Activated CD4-positive, alpha-beta T cell treated with anti-CD3 and anti-CD28 coated beads, Interleukin-2, amount 10 ng/mL, durations not matched to agents 7 days and 5 days (primary cell): ENCODE measurements around the gene SOX13. TPM values are rescaled to one million over a fixed set of nuclear protein-coding genes. Genes with fewer than 3 reads are reported as not detected.

ENCODE experiments used
- CTCF ChIA-PET: fragments of 350-600 bp; sonication (Branson Sonifier 250); formaldehyde crosslinking; loops from one replicate; lab custom pipeline; 2021; ENCODE audit warnings: antibody characterized with exemption; lab: Charles Lee
- POLR2A ChIA-PET: fragments of 350-600 bp; sonication (Branson Sonifier 250); formaldehyde crosslinking; loops from one replicate; lab custom pipeline; 2021; ENCODE audit warnings: antibody characterized with exemption; lab: Charles Lee
- DNase-seq: peaks from one replicate; pipeline ENCODE4 v3.0.0-alpha.2; 2020
- H3K27ac Mint-ChIP-seq: one replicate; pipeline ENCODE4 v1.8.0; 2021; ENCODE audit warnings: mild to moderate bottlenecking, moderate library complexity, mixed read lengths
- H3K27me3 Mint-ChIP-seq: one replicate; pipeline ENCODE4 v1.8.0; 2021; ENCODE audit warnings: mixed read lengths
- H3K36me3 Mint-ChIP-seq: one replicate; pipeline ENCODE4 v1.8.0; 2021; ENCODE audit warnings: low read depth, mixed read lengths
- H3K4me1 Mint-ChIP-seq: one replicate; pipeline ENCODE4 v1.8.0; 2021; ENCODE audit warnings: mixed read lengths
- H3K4me3 Mint-ChIP-seq: one replicate; pipeline ENCODE4 v1.8.0; 2021; ENCODE audit warnings: mild to moderate bottlenecking, moderate library complexity, mixed read lengths
- H3K9me3 Mint-ChIP-seq: one replicate; pipeline ENCODE4 v1.8.0; 2021; ENCODE audit warnings: mixed read lengths
- total RNA-seq, 2 experiments: library from RNA; stranded (reverse); gene quantifications; one replicate each; pipeline ENCODE4 v1.2.3, GENCODE V29; 2021

SOX13 gene
- 1 to 10 TPM in 1 of 2 experiments, under 1 TPM in 1; 0.60 to 1.3 TPM for total RNA-seq

DNA sequence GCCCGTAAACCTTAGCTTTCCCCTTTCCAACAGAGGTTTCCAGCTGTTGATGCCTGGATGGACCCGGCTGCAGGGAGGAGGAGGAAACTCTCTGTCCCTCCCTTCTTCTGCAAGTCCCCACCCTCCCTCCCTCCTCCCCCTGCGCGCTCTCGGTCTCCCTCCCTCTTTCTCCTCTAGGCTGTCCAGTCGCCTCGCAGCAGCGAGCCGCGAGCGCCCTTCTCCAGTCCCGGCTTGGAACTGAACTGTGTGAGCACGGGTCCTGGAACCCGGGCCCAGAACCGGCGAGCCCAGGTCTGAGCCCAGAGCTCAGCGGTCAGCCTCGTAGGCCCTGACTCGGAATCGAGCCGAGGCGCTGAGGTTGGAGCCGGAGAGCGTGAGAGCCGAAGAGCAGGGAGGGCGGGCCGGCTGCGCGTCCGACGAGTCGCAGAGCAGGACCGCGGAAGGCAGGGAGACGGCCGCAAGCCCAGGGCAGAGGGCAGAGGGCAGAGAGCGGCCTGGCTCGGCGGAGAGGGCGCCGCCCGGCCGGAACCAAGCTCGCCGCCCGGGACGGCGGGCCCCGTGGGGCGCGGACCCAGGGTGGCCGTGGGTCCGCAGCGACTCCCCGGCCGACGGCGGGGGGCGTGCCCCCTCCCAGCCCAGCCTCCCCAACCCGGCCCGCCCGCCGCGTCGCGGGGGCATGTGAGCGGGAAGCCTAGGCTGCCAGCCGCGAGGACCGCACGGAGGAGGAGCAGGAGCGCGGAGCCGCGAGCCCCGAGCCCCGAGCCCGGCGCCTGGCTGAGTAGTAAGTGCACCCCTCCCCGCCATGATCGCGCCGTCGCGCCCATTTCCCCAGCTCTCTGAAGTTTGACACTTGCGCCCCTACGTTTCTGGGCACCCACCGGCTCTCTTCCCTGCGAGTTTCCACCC lies at the start of gene SOX13:
Gene SOX13 (plus strand): TSS at position 185 of the 906 bp plus-strand sequence. CDS start 39,801 bp downstream, outside the sequence.
- no peaks in the 10 kb centered on the region for H3K9me3 Mint-ChIP-seq
- POLR2A ChIA-PET = no interaction called here
- CTCF ChIA-PET = interaction anchor here (1.9 kb wide), 1 partner anchor 55 kb away, joined by 5 read pairs; no protein-coding TSS in a partner anchor
- H3K4me3 Mint-ChIP-seq = peak within 1 kb of the TSS; percentile 68
- peak; percentile 9 for DNase-seq
- no peaks in the 10 kb centered on the region for H3K36me3 Mint-ChIP-seq
- H3K27me3 Mint-ChIP-seq = peaks cover 76% of the 10 kb centered on the region
- H3K4me1 Mint-ChIP-seq = peaks cover 20% of the 10 kb centered on the region
- H3K27ac Mint-ChIP-seq = no peak within 1 kb of the TSS

DNA sequence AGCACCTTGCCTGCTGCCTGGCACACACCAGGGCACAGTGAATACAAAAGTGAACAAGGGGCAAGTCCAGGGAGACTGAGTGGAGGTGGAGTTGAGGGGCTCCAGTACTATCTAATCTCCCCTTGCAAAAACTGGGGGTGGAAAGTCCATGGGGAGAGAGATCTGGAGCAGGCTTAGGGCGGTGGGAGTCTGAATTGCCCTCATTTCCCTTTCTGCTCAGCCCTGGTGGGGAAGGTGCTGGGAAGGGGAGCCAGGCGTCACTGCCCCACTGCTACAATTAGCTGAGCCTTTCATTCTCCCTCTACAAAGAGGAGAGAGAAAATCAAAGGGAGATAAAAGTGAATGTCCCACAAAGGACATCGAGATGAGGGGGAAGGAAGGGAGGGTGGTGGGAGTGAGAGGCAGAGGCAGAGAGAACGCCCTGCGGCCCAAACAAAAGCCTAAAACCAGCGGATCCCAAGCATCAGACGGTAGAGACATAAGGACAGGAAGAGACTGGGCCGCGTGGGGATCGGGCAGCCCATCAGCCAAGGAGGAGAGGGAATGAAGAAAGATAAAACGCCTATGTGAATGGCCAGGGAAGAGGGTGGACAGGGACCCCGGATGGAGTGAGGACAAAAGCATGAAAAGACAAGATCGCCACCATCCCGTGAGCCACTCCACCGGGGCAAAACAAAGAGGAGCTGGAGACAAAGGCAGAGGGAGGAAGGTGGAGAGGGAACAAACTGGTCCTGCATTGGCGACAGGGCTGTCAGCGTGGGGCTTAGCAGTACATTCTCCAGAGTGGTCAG lies 46.8 kb upstream of the SOX13 start:
- ChIA-PET POLR2A (no interaction called here), CTCF (interaction anchor here (0.6 to 0.7 kb wide), 2 partner anchors 71 to 972 kb away, joined by 3 read pairs; no protein-coding TSS in a partner anchor)
- Mint-ChIP-seq H3K36me3 (no peaks in the 10 kb centered on the region), H3K27ac (no peak overlapping the region), H3K9me3 (no peaks in the 10 kb centered on the region), H3K4me1 (no peaks in the 10 kb centered on the region), H3K4me3 (no peak overlapping the region), H3K27me3 (peaks cover 24% of the 10 kb centered on the region)
- DNase-seq = no peak

DNA sequence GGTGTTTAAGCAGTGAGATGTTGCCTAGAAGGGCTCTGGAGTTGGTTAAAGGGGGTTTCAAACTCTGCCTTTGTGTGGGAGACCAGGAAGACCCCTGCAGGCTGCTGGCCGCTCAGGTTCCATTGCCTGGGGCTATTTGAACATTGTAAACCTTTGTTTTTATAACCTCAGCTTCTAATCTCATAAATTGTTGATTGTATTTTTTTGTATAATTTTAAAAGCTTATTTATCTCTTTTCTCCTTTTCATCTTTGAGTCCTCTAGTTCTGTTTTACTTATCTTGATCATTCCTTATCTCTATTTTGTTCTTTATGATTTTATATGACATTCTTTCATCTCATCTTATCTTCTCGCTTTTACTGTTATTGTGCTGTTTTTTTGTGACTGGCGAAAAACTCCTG lies 45.5 kb upstream of the SOX13 start:
- H3K36me3 Mint-ChIP-seq = no peaks in the 10 kb centered on the region
- H3K27ac Mint-ChIP-seq = no peak overlapping the region
- CTCF ChIA-PET = no interaction called here

DNA sequence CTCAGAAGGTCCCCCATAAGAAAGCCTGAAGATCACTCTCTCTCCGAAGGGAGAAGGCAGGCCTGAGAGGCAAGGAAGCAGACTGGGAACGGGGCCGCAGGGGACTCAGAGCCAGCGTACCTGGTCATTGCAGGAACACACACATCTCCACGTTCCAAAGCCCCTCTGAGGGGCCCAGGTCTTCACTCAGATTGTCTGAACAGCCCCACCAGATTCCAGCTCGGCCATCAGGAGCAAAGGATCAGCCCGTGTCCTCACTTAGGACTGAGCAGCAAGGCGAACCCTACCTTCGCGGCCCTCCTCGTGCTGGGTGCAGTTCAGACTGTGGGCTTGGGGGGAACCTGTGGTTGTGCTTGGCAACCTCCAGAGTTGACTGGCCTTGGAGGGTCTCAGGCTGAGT lies 43.9 kb upstream of the SOX13 start:
- CTCF ChIA-PET = interaction anchor here (1.2 kb wide), 1 partner anchor 17 kb away, joined by 3 read pairs; no protein-coding TSS in a partner anchor
- H3K27ac Mint-ChIP-seq = no peak overlapping the region
- no peaks in the 10 kb centered on the region for H3K36me3 Mint-ChIP-seq
- H3K4me3 Mint-ChIP-seq = no peak overlapping the region
- DNase-seq = no peak
- H3K27me3 Mint-ChIP-seq = peaks cover 31% of the 10 kb centered on the region
- POLR2A ChIA-PET = no interaction called here
- H3K9me3 Mint-ChIP-seq = no peaks in the 10 kb centered on the region
- no peaks in the 10 kb centered on the region for H3K4me1 Mint-ChIP-seq

More for the DNA sequence above, 45.5 kb upstream of the SOX13 start:
- POLR2A ChIA-PET = no interaction called here
- Mint-ChIP-seq H3K27me3 (peaks cover 28% of the 10 kb centered on the region), H3K4me3 (no peak overlapping the region), H3K9me3 (no peaks in the 10 kb centered on the region), H3K4me1 (no peaks in the 10 kb centered on the region)
- no peak for DNase-seq

DNA sequence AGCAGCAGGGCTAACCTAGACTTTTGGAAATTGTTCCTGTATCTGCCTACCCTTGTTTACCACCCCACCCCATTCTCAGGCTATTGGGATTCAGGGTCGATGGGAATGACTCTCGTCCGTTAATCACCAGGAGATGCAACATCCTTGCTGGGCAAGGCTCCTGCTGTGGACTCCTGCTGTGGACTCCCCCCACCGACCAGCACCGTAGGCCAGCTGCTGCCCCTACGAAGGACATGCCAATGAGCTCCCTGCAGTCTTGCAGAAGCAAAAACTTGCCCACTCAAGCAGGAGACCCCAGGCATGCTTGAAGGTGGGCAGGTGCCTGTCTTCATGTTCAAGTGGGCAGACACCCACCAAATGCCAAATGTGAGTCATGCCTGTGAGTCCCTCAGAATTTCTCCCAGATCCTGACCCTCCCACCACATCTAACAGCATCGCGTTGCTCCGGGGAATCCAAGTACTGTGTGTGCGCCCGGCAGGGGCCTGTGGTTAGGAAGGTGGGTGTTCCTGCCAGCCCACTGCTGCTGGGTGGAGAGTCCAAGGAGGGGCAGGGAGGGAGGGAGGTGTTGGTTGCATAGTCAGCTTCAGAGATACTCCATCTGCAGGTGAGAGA lies 41.7 kb upstream of the SOX13 start:
- no peak for DNase-seq
- Mint-ChIP-seq H3K4me3 (no peak overlapping the region), H3K4me1 (no peaks in the 10 kb centered on the region), H3K27ac (no peak overlapping the region), H3K36me3 (no peaks in the 10 kb centered on the region), H3K9me3 (no peaks in the 10 kb centered on the region), H3K27me3 (peaks cover 15% of the 10 kb centered on the region)
- ChIA-PET CTCF (no interaction called here), POLR2A (no interaction called here)

DNA sequence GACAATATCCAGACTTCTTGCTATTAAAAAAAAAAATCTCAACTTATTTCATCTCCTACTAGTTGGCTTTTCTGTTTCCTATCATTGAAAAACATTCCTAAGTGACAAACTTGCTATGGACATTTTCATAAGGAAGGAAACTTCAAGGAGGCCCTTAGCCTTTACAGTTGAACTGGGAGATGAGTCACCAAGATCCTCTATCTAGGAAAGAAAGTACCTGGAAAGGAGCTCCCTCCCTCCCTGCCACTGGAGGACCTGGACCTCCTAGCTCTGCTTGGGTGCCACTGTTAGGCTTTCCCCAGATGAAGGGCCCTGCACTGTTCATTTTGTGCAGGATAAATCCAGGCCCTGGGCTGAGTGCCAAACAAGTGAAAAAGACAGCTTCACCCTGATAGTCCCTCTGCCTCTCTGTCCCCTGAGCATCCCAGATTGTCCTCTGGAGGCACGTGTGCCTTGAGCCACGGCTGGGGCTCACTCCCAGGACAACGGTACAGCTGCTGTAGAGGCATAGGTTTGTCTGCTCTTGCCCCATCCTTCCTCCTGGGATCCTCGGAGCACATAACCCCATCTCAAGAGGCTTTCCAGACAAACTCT lies 40.2 kb upstream of the SOX13 start:
- peaks cover 8% of the 10 kb centered on the region for H3K27me3 Mint-ChIP-seq
- CTCF ChIA-PET = interaction anchor here (0.7 kb wide), 1 partner anchor 283 kb away, joined by 3 read pairs; no protein-coding TSS in a partner anchor
- POLR2A ChIA-PET = no interaction called here

DNA sequence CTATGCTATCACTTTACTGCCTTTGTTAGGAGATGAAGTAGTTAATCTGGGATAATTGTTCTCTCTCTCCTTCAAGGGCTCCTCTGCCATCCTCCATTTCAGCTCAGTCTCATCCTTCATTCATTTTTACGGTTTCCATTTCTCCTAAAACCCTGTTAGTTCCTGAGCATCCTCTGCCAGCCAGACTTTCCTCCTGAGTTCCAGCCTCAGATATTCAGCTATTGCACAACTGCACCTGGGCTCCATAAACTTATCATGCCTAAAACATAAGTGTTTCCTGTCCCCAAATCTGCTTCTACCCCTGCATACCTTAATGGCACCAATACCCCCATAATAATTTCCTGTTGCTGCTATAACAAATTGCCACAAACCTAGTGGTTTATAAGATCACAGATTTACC lies 39.6 kb upstream of the SOX13 start:
- Mint-ChIP-seq H3K27ac (no peak overlapping the region), H3K27me3 (peaks cover 8% of the 10 kb centered on the region), H3K4me3 (no peak overlapping the region), H3K4me1 (no peaks in the 10 kb centered on the region), H3K9me3 (no peaks in the 10 kb centered on the region), H3K36me3 (no peaks in the 10 kb centered on the region)
- POLR2A ChIA-PET = no interaction called here
- CTCF ChIA-PET = no interaction called here
- DNase-seq = no peak

More for the DNA sequence above, 40.2 kb upstream of the SOX13 start:
- no peak for DNase-seq
- no peak overlapping the region for H3K27ac Mint-ChIP-seq
- H3K36me3 Mint-ChIP-seq = no peaks in the 10 kb centered on the region
- H3K4me3 Mint-ChIP-seq = no peak overlapping the region
- no peaks in the 10 kb centered on the region for H3K9me3 Mint-ChIP-seq
- H3K4me1 Mint-ChIP-seq = no peaks in the 10 kb centered on the region

DNA sequence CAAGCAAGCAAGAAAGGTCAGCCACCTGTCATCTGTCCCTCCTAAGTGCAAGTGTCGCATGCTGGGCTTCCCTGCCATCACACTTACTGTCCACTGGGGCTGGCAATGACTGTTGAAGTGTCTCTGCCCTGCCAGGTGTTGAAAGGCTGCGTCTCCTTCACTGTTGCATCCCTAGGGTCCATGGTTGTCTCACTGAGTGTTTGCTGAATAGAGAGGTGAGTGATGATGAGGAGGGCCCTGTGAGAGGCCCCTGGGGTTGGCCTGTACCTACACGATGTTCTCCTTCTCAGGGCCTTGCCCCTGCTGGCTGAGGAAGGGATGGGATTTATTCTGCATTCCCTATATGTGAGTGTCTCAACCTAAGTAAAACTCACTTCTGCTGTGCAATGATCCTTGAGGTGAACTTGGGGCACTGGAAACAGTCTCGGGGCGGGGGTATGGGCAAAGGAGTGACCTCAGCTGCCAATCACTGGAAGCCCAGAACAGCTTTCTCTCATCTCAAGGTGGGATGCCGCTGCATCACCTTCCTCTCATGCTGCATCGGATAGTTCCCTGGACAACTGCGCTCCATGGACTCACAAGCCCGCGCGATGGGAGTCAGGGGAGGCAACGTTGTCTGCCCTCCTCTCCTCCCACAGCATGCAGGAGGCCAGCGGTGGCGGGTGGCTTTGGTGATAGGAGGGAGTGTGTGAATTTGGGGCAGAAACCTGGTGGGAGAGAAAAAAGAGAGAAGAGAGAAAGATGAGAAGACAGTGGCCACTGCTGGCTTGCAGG lies 35.8 kb upstream of the SOX13 start:
- no peak overlapping the region for H3K4me3 Mint-ChIP-seq
- POLR2A ChIA-PET = no interaction called here

DNA sequence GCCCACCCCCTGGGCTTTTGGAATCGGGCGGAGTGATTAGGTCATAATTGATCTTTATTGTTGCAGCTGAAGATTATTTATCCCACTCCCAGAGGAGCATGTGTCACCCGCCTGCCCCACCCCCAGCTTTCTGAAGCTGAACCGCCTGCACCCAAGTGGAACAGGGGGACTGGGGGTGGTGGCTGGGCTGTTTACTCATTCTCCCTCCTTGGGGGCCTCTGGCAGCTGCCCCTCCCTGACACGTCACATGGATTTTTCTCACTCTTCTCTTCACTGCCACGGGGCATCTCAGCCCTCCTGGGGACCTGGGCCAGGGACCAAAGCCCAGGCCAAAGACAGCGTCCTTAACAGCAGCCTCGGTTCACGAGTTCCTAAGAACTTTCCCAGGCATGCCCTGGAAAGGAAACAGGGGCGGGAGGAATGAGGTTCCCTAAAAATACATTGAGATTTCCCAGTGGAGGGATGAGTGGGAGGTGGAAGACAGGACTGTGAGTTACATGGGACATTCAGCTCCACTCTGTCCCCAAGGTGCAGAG lies 31.6 kb upstream of the SOX13 start:
- no peaks in the 10 kb centered on the region for H3K36me3 Mint-ChIP-seq
- H3K9me3 Mint-ChIP-seq = no peaks in the 10 kb centered on the region
- ChIA-PET CTCF (no interaction called here), POLR2A (no interaction called here)
- H3K4me1 Mint-ChIP-seq = no peaks in the 10 kb centered on the region
- no peak overlapping the region for H3K4me3 Mint-ChIP-seq
- no peak overlapping the region for H3K27ac Mint-ChIP-seq
- no peaks in the 10 kb centered on the region for H3K27me3 Mint-ChIP-seq
- DNase-seq = no peak

More for the DNA sequence above, 35.8 kb upstream of the SOX13 start:
- Mint-ChIP-seq H3K36me3 (no peaks in the 10 kb centered on the region), H3K27me3 (peaks cover 4% of the 10 kb centered on the region), H3K9me3 (no peaks in the 10 kb centered on the region), H3K4me1 (no peaks in the 10 kb centered on the region), H3K27ac (no peak overlapping the region)
- CTCF ChIA-PET = no interaction called here
- DNase-seq = no peak

DNA sequence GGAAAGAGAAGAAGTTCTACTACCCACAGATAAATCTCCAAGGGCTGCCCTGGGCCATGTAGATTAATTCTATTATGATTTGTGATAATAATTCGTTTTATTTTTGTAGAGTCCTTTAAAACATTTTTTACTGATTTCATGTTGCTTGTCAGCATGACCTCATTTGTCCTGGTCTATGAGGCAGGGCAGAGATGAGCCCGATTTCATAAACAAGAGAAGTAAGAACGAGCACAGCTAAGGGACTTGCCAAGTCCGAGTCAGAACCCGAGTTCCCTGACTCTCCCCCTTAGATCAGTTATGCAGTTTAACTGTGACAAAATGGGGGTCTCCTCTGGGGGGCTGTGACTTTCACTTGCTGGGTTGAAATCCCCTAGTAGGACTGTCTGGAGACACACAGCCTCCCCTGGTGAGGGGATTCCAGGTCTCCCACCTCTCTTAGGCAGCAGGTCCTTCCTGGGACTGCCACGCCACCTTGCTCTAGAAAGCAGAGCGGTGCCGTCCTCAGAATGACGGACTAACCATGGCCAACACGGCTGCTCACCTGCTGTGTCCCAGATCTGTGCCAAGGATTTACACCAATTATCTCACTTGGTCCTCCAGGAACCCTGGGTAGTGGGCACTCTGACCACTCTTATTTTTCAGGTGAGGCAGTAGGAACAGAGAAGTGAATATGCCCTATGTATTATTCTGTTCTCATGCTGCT lies 31.0 kb upstream of the SOX13 start:
- Mint-ChIP-seq H3K9me3 (no peaks in the 10 kb centered on the region), H3K4me1 (no peaks in the 10 kb centered on the region), H3K4me3 (no peak overlapping the region), H3K27ac (no peak overlapping the region), H3K27me3 (no peaks in the 10 kb centered on the region), H3K36me3 (no peaks in the 10 kb centered on the region)
- no peak for DNase-seq
- ChIA-PET CTCF (interaction anchor here (0.6 kb wide), 1 partner anchor 94 kb away, joined by 3 read pairs; no protein-coding TSS in a partner anchor), POLR2A (no interaction called here)

DNA sequence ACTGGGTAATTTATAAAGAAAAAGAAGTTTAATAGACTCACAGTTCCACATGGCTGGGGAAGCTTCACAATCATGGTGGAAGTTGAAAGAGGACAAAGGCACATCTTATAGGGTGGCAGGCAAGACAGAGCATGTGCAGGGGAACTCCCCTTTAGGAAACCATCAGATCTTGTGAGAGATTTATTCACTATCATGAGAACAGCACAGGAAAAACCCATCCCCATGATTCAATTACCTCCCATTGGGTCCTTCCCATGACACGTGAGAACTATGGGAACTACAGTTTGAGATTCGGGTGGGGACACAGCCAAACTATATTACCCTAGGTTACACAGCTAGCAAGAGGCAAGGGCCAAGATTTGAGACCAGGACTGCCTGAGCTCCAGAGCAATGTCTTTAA lies 30.4 kb upstream of the SOX13 start:
- no peaks in the 10 kb centered on the region for H3K9me3 Mint-ChIP-seq
- no peaks in the 10 kb centered on the region for H3K4me1 Mint-ChIP-seq
- H3K4me3 Mint-ChIP-seq = no peak overlapping the region
- H3K27ac Mint-ChIP-seq = no peak overlapping the region
- H3K36me3 Mint-ChIP-seq = no peaks in the 10 kb centered on the region
- CTCF ChIA-PET = interaction anchor here (0.6 kb wide), 1 partner anchor 93 kb away, joined by 3 read pairs; no protein-coding TSS in a partner anchor
- POLR2A ChIA-PET = no interaction called here
- H3K27me3 Mint-ChIP-seq = no peaks in the 10 kb centered on the region
- no peak for DNase-seq
